COR-L47 (cell line): ENCODE data around the gene NINJ2.

Experiments used
- DNase-seq: peaks from one replicate; lab custom pipeline; 2025; lab: John Stamatoyannopoulos, UW

The NINJ2 gene

GRCh38 chr12:546920-547845 is 116.1 kb downstream of the NINJ2 start:
- DNase-seq, result peak; percentile 20

- DNase-seq, result no peak
Observed at GRCh38 chr12:546265-546919, 116.9 kb downstream of the NINJ2 start.

DNA sequence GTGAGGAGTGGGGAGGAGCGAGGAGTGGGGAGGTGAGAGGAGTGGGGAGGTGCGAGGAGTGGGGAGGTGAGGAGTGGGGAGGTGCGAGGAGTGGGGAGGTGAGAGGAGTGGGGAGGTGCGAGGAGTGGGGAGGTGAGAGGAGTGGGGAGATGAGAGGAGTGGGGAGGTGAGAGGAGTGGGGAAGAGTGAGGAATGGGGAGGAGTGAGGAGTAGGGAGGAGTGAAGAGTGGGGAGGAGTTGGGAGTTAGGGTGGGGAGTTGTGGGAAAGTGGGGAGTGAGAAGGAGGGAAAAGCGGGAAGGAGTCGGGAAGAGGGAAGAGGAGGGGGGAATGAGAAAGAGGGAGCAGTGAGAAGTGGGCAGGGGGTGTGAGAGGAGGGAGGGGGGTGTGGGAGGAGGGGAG is 117.4 kb downstream of the NINJ2 start:
- no peak for DNase-seq

DNA sequence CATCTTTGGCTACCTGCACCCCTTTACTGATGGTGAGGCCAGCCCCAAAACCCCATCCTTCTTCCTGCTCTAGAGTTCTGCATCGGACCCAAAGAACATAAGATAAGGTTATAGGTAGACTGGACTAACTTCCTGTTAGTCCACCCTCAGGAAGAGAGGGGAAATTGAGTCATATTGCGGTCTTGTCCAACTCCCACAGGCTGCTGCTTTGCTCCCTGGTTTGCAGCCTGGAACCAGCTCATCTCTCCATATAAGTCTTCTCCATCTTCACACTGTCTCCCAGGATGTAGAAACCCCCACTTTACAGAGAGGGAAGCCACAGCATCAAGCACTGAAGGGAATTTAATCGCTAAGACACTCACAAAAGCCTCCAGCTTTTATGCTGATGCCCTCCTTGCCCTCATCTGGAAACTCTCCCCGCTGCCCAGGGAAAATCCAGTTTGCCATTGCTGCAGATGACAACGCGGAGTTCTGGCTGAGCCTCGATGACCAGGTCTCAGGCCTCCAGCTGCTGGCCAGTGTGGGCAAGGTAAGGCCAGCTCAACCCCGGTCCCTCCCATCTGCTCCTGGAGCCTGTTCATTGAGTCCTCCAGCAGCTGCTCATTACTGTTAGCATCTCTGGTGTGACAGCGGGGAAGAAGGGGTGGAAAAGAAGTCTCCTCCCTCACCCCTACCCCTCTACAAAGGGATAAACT is 118.2 kb downstream of the NINJ2 start:
- DNase-seq, result no peak

DNA sequence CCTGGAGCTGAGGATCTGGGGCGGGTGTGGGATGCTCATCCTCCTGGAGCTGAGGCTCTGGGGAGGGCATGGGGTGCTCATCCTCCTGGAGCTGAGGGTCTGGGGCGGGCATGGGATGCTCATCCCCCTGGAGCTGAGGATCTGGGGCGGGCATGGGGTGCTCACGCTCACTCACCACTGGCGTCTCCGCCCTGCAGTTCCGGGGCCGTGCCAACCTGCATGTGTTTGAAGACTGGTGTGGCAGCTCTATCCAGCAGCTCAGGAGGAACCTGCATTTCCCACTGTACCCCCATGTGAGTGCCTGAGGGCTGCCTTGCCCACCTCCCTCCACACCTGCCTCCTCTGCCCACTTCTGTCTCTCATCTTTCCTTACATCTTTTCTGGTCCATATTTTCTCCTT is 119.1 kb downstream of the NINJ2 start:
- DNase-seq, result no peak

DNA sequence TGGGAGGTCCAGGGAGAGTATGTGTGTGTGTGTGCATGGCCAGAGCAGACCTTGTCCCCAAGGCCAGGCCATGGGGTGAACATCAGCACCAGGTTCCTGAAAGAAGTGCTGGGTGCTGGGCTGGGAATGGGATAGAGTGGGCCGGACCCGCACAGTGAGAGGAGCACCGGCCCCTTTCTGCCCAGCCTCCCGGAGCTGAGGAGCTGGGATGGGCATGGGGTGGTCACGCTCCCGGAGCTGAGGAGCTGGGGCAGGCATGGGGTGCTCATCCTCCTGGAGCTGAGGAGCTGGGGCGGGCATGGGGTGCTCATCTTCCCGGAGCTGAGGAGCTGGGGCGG is 120.2 kb downstream of the NINJ2 start:
- DNase-seq, result no peak

DNA sequence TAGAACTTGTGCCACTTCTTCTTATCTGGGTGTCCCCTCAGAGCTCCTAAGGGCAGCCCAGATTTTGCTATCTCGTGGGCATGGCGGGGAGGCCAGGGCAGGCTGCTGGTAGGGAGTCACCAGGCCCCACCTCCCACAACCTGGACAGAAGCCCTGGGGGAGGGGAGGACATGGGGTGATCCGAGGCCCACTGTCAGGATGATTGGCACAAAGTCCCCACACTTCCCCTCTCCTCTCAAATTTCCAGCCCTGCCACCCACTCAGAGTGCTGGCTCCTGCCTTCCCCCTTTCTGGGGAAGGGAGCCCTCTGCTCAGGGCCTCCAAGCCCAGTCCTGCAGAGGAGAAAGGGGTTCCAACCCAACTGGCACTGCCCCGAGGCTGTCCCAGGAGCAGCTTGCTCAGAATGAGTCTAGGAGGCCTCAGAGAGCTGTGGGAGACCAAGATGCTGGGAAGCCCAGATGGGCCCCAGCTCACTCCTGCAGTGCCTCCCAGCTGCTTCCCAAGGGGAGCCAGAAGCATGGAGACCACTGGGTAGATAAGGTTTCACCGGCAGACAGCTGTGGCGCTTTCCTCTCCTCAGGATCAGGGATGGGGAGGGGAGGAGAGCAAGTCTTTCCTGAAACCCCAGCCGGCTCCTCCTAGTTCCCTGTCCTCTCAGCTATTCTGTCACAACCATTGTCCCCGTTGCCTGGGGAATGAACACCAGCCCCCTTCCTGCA is 120.7 kb downstream of the NINJ2 start:
- DNase-seq, result no peak

DNA sequence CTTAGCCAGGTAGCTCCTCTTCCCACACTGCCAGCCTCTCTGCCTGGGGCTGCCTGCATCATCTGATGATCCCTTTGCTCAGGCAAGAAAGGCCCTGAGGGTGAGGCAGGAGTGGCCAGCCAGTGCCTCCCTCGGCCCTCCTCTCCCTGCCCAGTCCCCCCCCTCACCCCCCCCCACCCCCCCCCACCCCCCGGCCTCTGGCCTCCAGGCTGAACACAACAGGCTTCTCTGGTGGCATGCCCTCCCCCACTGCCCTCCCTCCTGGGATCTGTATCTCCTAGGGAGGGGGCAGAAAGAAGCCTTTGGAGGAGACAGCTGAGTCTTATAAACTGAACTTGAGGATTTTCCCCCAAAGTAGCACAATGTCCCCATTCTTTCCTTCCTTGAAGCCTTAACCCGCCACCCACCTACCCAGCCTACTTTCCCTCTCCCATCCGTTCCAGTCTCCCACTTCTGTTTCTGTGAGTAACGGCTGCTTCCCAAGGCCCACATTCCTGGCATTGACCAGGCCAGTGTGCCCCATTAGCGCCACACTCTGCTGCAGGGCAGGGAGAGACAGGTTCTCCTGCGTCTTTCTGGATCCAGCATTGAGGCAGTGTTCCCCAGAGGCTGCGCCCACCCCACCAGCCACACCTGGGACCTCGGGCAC is 121.4 kb downstream of the NINJ2 start:
- no peak for DNase-seq

DNA sequence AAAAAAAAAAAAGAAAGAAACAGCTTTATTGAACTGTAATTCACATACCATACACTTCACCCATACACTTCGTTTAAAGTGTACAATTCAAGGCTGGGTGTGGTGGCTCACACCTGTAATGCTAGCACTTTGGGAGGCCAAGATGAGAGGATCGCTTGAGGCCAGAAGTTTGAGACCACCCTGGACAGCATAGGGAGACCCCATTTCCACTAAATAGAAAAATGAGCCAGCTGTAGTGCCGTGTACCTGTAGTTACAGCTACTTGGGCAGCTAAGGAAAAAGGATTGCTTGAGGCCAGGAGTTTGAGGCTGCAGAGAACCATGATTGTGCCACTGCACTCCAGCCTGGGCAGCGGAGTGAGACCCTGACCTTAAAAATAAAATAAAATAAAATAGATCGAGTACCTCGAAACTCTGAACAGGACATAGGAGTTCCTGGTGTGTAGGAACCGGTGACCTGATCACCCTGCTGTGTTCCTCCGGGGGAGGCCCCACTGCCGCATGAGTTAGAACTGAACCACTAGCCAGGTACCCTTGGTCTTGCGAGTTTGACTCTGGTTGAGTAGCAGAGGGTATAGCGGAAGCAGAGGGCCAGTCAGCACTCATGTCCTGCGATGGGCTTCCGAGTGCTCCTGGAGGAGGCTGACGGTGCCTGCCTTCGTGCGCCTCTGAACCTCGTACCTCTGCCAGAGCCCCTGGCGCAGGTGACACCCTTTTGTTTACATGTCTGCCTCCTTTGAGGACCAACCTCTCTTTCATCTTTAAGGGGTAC is 123.5 kb downstream of the NINJ2 start:
- DNase-seq, result no peak

GRCh38 chr12:538731-539539 is 124.3 kb downstream of the NINJ2 start:
- peak; percentile 63 for DNase-seq

GRCh38 chr12:537772-538171 is 125.5 kb downstream of the NINJ2 start:
- DNase-seq, result peak; percentile 58

DNA sequence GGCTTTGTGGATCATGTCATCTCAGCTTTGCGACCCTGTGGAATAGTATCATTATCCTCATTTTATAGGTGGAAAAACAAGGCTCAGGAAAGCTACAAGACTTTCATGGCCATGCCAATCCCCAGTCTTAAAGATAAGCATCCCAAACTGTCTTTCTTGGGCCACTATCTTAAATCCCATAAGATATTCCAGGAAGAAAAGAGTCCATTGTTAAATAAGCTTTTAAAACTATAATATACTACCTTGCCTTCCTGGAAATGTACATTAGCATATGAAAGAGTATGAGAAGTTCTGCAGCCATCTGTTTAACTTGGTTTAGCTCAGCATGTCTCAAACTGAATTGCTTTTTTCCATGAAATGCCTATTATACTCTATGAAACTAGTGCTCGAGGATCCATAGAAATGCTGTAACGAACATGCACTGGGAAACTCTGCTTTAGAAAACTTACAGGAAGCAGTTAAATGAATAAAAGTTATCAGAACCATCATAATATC is 126.4 kb downstream of the NINJ2 start:
- DNase-seq, result no peak

GRCh38 chr12:535396-535795 is 127.8 kb downstream of the NINJ2 start:
- DNase-seq, result no peak

- no peak for DNase-seq
Observed at GRCh38 chr12:534216-534615, 129.0 kb downstream of the NINJ2 start.

DNA sequence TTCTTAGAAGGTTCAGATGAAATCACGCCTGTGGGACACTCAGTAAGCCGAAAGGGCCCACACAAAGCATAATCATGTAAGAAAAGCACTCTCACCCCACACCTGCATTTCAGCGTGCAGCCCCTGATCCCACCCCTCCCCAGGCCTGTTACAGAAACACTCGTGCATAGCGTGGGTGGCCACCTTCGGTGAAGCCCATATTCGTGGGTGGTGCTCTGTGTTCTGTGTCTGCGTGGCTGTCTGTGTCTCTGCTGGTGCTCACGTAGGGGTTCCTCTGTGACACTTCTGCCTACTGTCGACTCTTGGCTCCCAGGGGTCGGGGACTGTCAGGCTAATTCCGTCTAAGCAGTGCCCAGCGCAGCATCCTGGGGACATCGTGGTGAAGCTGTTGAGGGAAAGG is 129.5 kb downstream of the NINJ2 start:
- no peak for DNase-seq

DNA sequence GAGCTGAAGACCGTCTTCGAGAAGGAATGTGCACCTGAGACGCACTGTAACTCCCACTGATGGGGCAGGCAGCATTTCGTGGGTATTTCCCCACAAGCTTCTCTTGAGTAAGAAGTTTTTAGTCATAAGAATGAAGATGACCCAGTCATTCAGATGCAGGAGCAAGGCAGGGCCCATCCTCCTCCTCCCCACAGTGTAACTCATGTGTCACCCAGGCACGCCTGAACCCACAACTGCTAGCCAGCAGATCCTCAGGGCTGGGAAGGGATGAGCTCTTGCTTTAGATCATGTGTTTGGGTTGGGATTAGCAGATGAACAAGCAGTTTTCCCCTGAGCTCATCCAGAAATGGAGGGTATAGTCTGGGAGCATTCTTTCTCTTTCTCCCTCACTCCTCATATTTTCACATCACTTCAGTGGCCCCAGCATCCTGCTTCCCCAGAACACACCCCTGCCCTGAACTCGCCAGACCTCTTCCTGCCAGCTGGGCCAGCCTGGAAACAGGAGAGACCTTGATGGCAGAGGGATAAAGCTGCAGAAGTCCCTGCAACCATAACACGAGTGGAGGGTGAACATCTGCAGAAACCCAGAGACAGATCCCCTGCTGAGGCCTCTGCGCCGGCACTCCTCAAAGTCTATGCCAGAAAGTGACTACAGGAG is 130.2 kb downstream of the NINJ2 start:
- DNase-seq, result no peak

DNA sequence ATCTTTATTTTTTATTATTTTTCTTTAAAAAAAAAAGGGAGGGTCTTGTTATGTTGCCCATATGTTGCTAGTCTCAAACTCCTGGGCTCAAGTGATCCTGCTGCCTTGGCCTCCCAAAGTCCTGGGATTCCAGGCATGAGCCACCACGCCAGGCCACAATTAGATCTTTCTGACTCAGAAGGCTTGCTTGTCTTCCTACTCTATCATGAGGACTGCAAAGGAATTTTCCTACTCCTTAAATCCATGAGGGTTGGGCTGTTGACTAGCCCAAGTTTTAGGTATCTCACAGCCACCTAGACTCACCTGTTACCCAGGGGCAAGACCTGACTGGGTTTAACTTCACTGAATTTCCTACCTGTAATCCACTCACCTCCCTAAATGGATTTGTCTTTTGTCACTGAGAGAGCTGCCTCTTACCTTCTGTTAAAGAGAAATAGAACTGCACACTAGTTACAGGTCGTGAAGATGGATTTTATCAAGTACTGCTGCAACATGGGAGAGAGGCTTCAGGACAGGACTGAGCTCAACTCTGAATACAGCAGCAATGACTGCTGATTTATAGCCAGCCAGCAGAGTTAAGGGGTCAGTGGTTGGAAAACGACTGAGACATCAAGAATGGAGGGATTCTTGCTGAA is 131.2 kb downstream of the NINJ2 start:
- no peak for DNase-seq

- DNase-seq, result no peak
Observed at GRCh38 chr12:530821-531220, 132.4 kb downstream of the NINJ2 start.

GRCh38 chr12:530308-530707 is 132.9 kb downstream of the NINJ2 start:
- no peak for DNase-seq
